Chondrocyte (in vitro differentiated cells): ENCODE data around the gene SYS1. TPM values are rescaled to one million over a fixed set of nuclear protein-coding genes. Genes with fewer than 3 reads are reported as not detected.
A peak's percentile ranks its signal among the peaks of the same experiment; 100 is the strongest.

Experiments used
- DNase-seq: peaks from one replicate; pipeline ENCODE4 v3.0.0; 2021; ENCODE audit warnings: mixed read lengths, low spot score
- H3K27ac Mint-ChIP-seq: one replicate; pipeline ENCODE4 v1.8.0; 2021; ENCODE audit warnings: mild to moderate bottlenecking, moderate library complexity, mixed read lengths; ENCODE audit not compliant: unreplicated experiment
- H3K27me3 Mint-ChIP-seq: 2 replicates; pipeline ENCODE4 v1.8.0; 2021; ENCODE audit warnings: low read depth, mixed read lengths
- H3K36me3 Mint-ChIP-seq: 2 replicates; pipeline ENCODE4 v1.8.0; 2021; ENCODE audit warnings: low read depth, mixed read lengths
- H3K4me1 Mint-ChIP-seq: 2 replicates; pipeline ENCODE4 v1.8.0; 2021; ENCODE audit warnings: low read depth, mild to moderate bottlenecking, mixed read lengths
- H3K4me3 Mint-ChIP-seq: one replicate; pipeline ENCODE4 v1.8.0; 2021; ENCODE audit warnings: mild to moderate bottlenecking, moderate library complexity, mixed read lengths; ENCODE audit not compliant: unreplicated experiment
- H3K9me3 Mint-ChIP-seq: 2 replicates; pipeline ENCODE4 v1.8.0; 2021; ENCODE audit warnings: low read depth, mixed read lengths
- total RNA-seq: library from RNA; stranded (reverse); gene quantifications from 3 replicates; pipeline ENCODE4 v1.2.1, GENCODE V29; 2021
- TF ChIP-seq, protein P1 (sequence below): fragments of 200-600 bp; sonication (generic); IDR thresholded peaks from 2 replicates; pipeline ENCODE4 v1.5.0; 2021; ENCODE audit warnings: antibody characterized with exemption, mild to moderate bottlenecking, moderate library complexity

Gene SYS1
- total RNA-seq, 1 donor from 2014 or later = 18.3 TPM

DNA sequence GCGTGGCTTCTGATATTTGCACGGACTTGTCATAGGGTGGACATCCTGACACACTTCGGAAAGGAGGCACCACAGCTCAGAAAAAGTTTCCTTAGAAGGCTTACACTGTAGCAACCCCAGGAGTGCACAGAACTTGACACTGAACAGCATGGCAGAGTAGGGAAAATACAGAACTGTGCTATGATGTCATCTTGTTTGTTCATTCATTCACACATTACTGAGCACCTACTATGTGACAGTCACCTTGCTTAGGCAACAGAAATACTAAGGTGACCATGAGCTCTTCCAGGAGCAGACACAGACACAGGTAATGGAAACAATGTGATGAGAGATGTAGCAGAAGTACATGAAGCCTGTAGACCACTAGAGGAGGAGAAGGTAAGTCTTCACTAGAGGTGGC lies 50.5 kb downstream of the SYS1 start:
- DNase-seq = no peak
- no peaks in the 10 kb centered on the region for H3K9me3 Mint-ChIP-seq
- H3K36me3 Mint-ChIP-seq = peaks cover 17% of the 10 kb centered on the region
- H3K27me3 Mint-ChIP-seq = no peaks in the 10 kb centered on the region
- no peak overlapping the region for H3K27ac Mint-ChIP-seq
- peaks cover 27% of the 10 kb centered on the region for H3K4me1 Mint-ChIP-seq
- H3K4me3 Mint-ChIP-seq = no peak overlapping the region
- TF ChIP-seq, protein P1, sequence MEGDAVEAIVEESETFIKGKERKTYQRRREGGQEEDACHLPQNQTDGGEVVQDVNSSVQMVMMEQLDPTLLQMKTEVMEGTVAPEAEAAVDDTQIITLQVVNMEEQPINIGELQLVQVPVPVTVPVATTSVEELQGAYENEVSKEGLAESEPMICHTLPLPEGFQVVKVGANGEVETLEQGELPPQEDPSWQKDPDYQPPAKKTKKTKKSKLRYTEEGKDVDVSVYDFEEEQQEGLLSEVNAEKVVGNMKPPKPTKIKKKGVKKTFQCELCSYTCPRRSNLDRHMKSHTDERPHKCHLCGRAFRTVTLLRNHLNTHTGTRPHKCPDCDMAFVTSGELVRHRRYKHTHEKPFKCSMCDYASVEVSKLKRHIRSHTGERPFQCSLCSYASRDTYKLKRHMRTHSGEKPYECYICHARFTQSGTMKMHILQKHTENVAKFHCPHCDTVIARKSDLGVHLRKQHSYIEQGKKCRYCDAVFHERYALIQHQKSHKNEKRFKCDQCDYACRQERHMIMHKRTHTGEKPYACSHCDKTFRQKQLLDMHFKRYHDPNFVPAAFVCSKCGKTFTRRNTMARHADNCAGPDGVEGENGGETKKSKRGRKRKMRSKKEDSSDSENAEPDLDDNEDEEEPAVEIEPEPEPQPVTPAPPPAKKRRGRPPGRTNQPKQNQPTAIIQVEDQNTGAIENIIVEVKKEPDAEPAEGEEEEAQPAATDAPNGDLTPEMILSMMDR = no peak

DNA sequence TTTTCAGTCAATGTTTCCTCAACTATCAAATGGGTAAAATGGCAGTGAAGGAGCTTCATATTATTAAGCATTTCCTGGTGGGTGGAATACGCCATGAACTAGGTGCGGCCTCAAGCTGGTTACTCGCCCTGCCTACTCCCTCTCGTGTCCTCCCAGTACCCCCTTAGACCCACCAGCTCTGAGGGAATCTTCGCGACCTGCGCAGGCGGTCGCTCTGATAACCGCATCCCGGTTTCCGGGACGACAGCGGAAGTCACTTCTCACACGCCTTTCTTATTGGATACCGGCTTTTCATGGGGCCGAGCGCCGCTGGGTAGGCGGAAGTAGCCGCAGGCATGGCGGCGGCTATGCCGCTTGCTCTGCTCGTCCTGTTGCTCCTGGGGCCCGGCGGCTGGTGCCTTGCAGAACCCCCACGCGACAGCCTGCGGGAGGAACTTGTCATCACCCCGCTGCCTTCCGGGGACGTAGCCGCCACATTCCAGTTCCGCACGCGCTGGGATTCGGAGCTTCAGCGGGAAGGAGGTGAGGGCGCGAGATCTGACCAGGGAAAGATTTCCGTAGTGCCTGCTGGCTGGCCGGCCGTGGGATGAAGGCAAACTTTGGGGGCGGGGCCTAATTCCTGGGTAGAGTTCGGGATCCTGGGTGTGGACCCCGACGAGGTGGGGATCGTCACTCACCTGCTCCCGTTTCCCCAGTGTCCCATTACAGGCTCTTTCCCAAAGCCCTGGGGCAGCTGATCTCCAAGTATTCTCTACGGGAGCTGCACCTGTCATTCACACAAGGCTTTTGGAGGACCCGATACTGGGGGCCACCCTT lies 53.1 kb downstream of the SYS1 start, which contains the start of gene PIGT:
Gene PIGT (plus strand): TSS at position 320 of the 816 bp plus-strand sequence. CDS start 16 bp downstream, at position 336.
- peak within 1 kb of the TSS; percentile 95 for H3K4me3 Mint-ChIP-seq
- peak within 1 kb of the TSS; percentile 94 for H3K27ac Mint-ChIP-seq
- H3K9me3 Mint-ChIP-seq = no peaks in the 10 kb centered on the region
- peaks cover 28% of the 10 kb centered on the region for H3K4me1 Mint-ChIP-seq
- DNase-seq = peak; percentile 94
- H3K36me3 Mint-ChIP-seq = peaks cover 18% of the 10 kb centered on the region
- H3K27me3 Mint-ChIP-seq = no peaks in the 10 kb centered on the region
- TF ChIP-seq, protein P1 = peak; percentile 5

DNA sequence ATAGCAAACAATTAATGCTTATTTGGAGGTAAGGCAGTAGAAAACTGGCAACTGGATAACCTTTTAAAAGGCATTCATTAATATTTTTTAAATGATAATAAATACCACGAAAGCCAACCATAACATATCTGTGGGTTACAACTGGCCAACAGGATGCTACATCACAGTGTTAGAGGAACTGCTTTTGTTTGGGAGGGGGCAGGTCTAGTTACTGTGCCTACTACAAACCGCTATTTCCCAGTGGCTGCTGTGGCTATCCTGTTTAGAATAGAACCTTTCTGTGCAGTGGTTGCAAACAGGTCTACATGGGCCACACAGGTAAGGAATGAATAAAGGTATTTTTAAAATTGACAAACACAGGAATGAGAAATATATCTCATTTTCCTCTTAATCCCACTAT lies 54.0 kb downstream of the SYS1 start:
- DNase-seq = no peak
- H3K4me1 Mint-ChIP-seq = peaks cover 28% of the 10 kb centered on the region
- H3K27me3 Mint-ChIP-seq = no peaks in the 10 kb centered on the region
- TF ChIP-seq, protein P1 = no peak
- peaks cover 11% of the 10 kb centered on the region for H3K36me3 Mint-ChIP-seq
- peak overlapping the region; percentile 95 for H3K4me3 Mint-ChIP-seq
- H3K27ac Mint-ChIP-seq = no peak overlapping the region
- no peaks in the 10 kb centered on the region for H3K9me3 Mint-ChIP-seq

Other genes starting within 250 kb of the SYS1 start
- not detected in 3 replicates for gene WFDC5, start 248.0 kb upstream of the SYS1 start, total RNA-seq
- gene WFDC12, start 238.7 kb upstream of the SYS1 start, total RNA-seq = not detected in 3 replicates
- gene PI3, start 188.3 kb upstream of the SYS1 start, total RNA-seq = not detected in 3 replicates
- gene SEMG1, start 156.1 kb upstream of the SYS1 start, total RNA-seq = not detected in 3 replicates
- gene SEMG2, start 141.8 kb upstream of the SYS1 start, total RNA-seq = not detected in 3 replicates
- gene SLPI, start 108.6 kb upstream of the SYS1 start, total RNA-seq = 0.40 to 1.3 TPM in 2 of 3 replicates, not detected in the other
- gene RBPJL, start 56.3 kb upstream of the SYS1 start, total RNA-seq = not detected in 3 replicates
- gene MATN4, start 54.9 kb upstream of the SYS1 start, total RNA-seq = 0.10 to 0.26 TPM in 2 of 3 replicates, not detected in the other
- gene SDC4, start 14.7 kb upstream of the SYS1 start, total RNA-seq = 17.1 to 21.4 TPM (median 21.2 TPM) in 3 replicates
- not detected in 3 replicates for gene TP53TG5, start 15.2 kb downstream of the SYS1 start, total RNA-seq
- 11.3 to 47.0 TPM (median 46.6 TPM) in 3 replicates for gene DBNDD2, start 45.1 kb downstream of the SYS1 start, total RNA-seq
- gene PIGT, start 53.0 kb downstream of the SYS1 start, total RNA-seq = 100.0 to 116 TPM (median 105 TPM) in 3 replicates
- not detected in 3 replicates for gene WFDC2, start 106.6 kb downstream of the SYS1 start, total RNA-seq
- gene SPINT3, start 152.5 kb downstream of the SYS1 start, total RNA-seq = not detected in 3 replicates
- not detected in 3 replicates for gene WFDC6, start 176.3 kb downstream of the SYS1 start, total RNA-seq
- not detected in 3 replicates for gene EPPIN, start 184.2 kb downstream of the SYS1 start, total RNA-seq
- not detected in 3 replicates for gene WFDC8, start 216.1 kb downstream of the SYS1 start, total RNA-seq